HL-60 (cell line): ENCODE data around the gene ZDHHC19.

Source experiments
- DNase-seq, 2 experiments: peaks; one replicate each; pipeline ENCODE4 v3.0.0-alpha.2; 2010 to 2020; ENCODE audit warnings: low read depth in 1 of 2, low spot score in 1 of 2
- H3K27ac ChIP-seq: fragments of 250-450 bp; sonication (Bioruptor Pico); replicated peaks from 2 replicates; pipeline ENCODE4 v1.5.1; 2020; ENCODE audit warnings: mild to moderate bottlenecking, moderate library complexity
- H3K27me3 ChIP-seq: fragments of 250-450 bp; sonication (Bioruptor Pico); 2 replicates; pipeline ENCODE4 v1.5.1; 2021; ENCODE audit warnings: mild to moderate bottlenecking, moderate library complexity; ENCODE audit not compliant: insufficient read depth, poor library complexity, severe bottlenecking
- H3K4me3 ChIP-seq: replicated peaks from 2 replicates; pipeline ENCODE4 v1.5.1; 2011; ENCODE audit warnings: mild to moderate bottlenecking, control low read depth, low read length; ENCODE audit not compliant: insufficient read depth
- CTCF ChIP-seq: IDR thresholded peaks from one replicate; pipeline ENCODE4 v1.5.1; 2011; ENCODE audit warnings: low read length, control low read depth, inconsistent platforms; ENCODE audit not compliant: insufficient read depth
- GABPA ChIP-seq: IDR thresholded peaks from 2 replicates; pipeline ENCODE4 v1.6.1; 2012; ENCODE audit warnings: low read depth
- POLR2AphosphoS5 ChIP-seq: IDR thresholded peaks from 2 replicates; pipeline ENCODE4 v1.6.1; 2012; ENCODE audit warnings: low read depth
- REST ChIP-seq: IDR thresholded peaks from 2 replicates; pipeline ENCODE4 v1.6.1; 2012; ENCODE audit warnings: low read depth; ENCODE audit not compliant: insufficient replicate concordance
- SPI1 ChIP-seq: IDR thresholded peaks from 2 replicates; pipeline ENCODE4 v1.6.1; 2012; ENCODE audit warnings: low read depth, mild to moderate bottlenecking, borderline replicate concordance

Gene ZDHHC19

GRCh38 chr3:196203846-196204245 is 7.4 kb downstream of the ZDHHC19 start:
- Histone ChIP-seq H3K27ac (no peak overlapping the region), H3K4me3 (no peak overlapping the region), H3K27me3 (no peaks in the 10 kb centered on the region)
- DNase-seq: no peak
- no peak for TF ChIP-seq CTCF
- no peak for TF ChIP-seq GABPA
- TF ChIP-seq POLR2AphosphoS5: no peak
- TF ChIP-seq SPI1: no peak
- TF ChIP-seq REST: no peak

GRCh38 chr3:196202516-196202970 is 8.7 kb downstream of the ZDHHC19 start:
- DNase-seq: peak; percentile 72 to 86
- H3K27ac ChIP-seq: peak overlapping the region; percentile 10; the same call in 1 of the 2 replicates
- H3K4me3 ChIP-seq: no peak overlapping the region
- no peaks in the 10 kb centered on the region for H3K27me3 ChIP-seq
- TF ChIP-seq REST: peak; percentile 66
- no peak for TF ChIP-seq SPI1

GRCh38 chr3:196198771-196199753 is 12.1 kb downstream of the ZDHHC19 start:
- Histone ChIP-seq H3K27ac (no peak overlapping the region), H3K4me3 (no peak overlapping the region), H3K27me3 (no peaks in the 10 kb centered on the region)
- no peak for DNase-seq
- TF ChIP-seq REST (peak; percentile 25), SPI1 (no peak), CTCF (peak; percentile 7), POLR2AphosphoS5 (no peak), GABPA (no peak)
